Islet of Langerhans (tissue), 1 donor: Measurements from ENCODE around the gene PALLD.

ENCODE experiments used
- FAIRE-seq: peaks from one replicate; lab custom pipeline; 2011; peaks lifted over from hg19 to GRCh38; lab: Jason Lieb, UNC

Gene PALLD

DNA sequence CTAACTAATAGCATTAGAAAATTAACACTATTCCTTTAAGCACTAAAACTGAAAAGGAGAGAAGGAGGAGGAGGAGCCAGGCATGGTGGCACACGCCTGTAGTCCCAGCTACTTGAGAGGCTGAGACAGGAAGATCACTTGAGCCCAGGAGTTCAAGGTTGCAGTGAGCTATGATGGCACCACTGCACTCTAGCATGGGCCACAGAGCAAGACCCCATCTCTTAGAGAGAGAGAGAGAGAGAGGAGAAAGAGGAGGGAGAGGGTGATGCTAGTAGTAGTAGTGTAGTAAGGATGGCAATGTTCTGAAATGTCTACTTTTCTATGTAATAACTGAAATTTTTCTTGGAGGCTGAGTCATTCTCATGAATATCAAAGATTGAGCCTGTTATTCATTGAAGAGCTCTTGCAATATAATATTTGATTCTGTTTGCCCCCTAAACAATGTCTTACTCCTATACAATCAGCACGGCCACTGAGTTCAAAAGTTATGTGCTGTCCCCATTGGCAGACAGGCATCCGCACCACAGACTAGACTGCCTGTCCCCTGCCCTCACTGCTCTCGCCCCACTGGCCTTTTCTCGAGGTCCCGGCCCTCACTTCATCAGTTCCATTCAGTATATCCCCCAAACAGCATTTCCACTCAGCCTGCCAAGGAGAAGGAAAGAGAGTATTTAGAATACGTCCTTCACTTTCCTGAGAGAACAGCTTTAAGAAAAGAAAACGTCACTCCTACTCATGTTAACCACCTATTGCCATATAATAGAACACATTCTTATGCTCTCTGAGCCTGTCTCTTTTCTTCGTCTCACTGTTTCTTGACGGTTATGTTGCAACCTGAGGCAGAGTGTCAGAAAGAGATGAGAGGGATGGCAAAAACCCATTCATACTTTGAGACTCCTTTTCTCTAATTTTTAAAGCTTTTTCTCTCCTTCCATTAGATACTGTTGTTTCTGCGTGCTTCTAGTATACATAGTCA lies 238.1 kb downstream of the PALLD start:
- no peak for FAIRE-seq

DNA sequence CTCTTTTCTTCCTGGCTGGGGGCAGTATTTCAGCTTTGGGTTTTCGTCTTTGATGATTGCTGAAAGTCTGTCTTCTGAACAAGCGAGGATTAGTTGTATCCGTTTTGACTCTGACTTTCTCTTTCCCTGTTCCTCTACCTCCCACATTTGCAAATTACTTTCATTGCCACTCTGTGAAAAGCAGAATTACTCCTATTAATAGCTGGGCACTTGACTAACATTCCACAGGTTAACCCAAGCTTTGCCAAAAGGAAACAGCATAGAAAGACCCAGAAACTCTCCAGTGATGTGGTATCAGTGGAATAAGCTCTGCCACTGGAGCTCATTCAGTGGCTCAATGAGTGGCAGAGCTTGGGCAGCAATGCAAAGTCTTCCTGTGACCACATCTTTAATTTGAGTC lies 238.9 kb downstream of the PALLD start:
- FAIRE-seq: no peak

DNA sequence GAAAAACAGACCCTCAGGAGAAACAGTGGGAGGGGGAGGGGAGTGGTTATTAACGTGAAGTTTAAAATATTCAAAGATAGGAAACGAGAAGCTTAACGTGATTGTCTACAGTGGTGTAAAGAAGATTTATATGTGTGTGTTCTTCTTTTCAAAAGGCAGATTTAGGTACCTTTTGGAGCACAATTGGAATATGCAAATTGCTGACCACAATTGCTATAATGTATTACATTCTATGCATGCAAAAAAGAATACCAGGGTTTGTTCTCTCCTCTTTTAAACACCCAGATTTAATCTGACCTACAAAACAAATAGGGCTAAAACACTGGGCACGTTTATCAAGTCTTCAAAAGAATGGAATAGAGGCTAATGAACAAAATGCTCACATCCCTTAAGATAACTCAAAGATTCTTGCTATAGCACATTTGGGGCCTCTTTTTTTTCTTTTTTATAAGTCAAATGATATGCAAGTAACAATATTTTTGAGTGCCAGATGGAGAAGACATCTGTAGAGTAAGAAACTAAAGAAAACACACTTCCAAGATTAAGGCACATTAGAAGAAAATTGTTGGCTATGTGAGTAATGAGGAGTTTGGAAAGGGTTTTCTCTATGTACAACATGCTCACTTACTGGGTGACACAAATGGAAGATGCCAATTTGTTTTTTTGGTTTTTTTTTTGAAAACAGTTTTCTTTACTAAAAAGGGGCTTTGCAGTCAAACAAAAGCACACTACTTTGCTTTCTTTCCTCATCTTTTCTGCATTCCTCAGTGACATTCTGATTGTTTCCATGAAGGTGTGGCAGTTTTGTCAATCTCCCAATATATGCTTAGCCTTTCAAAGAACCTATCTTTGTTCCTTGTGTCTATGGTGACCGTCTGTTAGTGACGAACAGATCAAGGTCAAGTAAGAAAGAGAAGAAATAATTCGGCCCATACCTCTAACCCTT lies 240.3 kb downstream of the PALLD start:
- no peak for FAIRE-seq

DNA sequence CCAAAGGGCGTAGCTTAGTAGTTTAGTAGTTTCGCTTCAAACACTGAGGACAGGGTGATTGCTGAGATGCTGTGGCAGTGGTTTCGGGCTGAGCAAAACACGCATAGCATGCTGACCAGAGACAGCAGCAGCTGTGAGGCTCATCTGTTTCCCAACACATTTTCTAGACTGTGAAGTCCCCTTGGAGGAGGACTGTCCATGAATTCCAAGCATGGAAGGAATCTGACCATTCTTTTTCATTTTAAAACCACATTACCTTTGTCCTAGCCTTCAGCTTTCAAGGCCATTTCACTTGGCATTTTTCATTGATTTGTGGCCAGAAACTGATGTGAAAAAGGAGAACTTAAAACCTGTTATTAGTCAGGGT lies 240.9 kb downstream of the PALLD start:
- no peak for FAIRE-seq

DNA sequence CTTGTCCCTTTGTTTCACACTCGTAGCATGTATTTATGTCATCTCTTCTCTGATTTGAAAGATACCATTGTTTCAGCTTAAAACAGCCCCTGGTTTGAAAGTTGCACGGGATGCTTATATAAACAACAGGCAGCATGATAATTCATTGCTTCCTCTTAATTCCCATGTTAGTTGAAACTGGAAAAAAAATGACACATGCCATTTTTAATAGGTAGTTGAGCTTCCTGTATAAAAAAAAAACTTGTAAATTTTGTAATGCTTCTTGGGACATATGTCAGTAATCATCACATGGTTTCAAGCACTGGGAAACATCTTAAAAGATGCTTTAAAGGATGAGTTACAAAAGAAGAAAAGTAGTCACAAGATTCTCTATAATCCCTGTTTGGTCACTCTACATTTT lies 243.0 kb downstream of the PALLD start:
- no peak for FAIRE-seq

DNA sequence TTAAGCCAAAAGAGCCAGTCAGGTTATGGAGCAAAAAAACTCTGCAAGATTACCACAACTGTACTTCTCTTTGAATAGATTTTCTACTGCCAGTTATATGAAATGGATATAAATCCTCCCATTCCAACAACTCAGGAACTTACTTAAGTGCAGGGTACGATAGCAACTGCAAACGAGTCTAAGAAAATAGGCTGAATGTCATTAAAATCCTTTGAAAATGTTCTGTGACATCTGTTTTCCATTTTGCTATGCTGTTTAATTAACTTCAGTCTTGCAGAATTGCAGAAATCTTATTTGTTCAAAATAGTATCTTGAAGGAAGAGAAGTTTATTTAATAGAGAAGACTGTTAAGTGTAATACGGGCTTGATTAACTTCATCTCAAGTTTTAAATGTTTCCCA lies 243.8 kb downstream of the PALLD start:
- FAIRE-seq: no peak

DNA sequence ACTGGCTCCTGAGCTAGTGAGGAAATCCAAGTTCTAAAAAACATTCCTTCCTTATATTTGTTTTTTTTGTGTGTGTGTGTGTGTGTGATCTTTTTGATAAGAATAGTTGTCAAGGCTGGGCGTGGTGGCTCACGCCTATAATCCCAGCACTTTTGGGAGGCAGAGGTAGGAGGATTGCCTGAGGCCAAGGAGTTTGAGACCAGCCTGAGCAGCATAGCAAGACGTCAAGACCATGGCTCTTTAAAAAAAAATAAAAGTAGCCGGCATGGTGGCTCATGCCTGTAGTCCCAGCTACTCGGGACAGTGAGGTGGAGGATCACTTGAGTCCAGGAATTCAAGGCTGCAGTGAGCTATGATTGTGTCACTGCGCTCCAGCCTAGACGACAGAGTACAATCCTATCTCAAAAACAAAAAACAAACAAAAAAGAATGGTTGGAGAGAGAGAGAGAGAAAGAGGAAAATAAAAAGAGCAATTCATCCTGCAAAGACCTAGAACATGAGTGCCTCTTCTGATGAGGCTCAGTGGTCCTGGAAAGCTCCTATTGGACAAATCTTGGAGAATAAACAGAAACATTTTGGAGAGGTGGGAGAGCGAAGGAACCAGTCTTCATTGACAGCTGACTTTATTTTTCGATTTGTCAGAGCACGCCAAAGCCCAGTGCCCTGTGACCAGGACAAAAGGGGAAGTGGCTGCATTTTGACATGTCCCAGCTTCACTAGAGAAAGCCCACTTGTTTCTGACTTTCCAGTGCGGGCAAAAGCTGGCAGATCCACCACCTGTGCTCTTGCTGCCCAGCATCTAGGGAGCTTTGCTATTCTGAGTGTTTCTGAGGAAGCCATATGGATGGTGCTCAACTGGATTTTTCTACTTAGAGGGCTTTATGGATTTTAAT lies 244.7 kb downstream of the PALLD start:
- FAIRE-seq: no peak

DNA sequence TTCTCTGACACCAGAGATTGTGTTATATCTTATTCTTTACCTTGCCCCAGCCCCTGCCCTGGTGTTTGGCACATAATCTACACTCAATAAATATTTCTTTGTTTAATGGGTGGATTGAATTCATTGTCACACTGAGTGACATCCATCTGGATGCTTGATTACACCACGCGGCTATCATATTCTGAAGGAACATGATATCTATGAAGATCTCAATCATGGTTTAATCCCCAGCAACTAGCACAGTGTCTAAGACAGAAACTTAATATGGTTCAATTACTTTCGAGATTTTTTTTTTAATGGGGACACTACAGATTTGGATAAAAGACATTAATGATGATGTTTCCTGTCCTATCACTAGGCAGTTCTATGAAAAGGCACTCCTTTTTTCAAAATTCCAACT lies 246.3 kb downstream of the PALLD start:
- no peak for FAIRE-seq

DNA sequence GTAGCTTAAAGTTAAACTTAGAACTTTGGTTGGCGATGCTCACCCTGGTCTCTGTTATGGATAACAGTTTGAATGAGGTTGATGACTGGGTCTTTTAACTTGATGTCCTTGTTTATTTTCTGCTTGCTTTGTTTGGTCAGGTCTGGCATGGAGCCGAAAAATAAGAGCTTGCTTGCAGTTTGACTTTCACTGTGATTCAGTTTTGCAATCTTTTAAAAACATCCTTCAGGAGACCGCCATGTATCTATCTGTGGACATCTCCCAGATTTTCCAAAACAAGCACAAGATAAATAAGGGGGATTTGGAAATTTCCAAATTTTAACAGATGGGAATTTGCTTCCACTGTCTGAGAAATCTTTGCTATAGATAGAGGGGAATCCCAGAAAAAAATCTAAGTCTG lies 246.7 kb downstream of the PALLD start:
- FAIRE-seq: no peak

DNA sequence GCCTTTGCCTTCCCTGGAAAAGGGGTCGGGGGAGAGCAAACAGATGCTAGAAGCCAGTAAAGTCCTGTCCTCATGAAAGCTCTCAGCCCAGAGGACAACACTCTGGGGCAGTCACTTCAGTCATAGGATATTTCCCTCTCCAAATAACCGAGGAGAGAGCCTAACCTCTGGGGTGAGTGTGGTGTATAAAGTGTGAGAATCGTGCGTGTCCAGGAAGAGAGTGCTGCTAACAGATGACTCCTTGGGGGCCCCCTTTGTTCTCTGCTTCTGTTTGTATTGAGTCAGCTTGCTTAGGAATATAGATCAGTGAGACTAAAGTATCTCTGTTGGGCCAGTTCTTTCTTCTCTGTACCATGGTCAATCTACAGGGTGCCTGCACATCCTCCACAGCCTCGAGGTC lies 247.2 kb downstream of the PALLD start:
- FAIRE-seq: no peak

DNA sequence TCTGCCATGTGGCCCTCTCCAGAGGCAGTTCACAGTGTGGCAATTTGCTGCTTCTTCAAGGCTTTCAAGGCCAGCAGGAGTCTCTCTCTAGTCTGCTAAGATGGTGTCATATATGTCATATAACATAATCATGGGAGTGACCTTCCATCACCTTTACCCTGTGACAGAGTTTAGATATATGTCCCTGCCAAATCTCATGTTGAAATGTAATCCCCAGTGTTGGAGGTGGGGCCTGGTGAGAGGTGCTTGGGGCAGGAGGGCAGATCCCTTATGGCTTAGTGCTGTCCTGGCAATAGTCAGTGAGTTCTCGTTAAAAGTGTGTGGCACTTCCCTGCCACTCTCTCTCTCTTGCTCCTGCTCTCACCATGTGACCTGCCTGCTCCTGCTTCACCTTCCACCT lies 252.0 kb downstream of the PALLD start:
- no peak for FAIRE-seq

DNA sequence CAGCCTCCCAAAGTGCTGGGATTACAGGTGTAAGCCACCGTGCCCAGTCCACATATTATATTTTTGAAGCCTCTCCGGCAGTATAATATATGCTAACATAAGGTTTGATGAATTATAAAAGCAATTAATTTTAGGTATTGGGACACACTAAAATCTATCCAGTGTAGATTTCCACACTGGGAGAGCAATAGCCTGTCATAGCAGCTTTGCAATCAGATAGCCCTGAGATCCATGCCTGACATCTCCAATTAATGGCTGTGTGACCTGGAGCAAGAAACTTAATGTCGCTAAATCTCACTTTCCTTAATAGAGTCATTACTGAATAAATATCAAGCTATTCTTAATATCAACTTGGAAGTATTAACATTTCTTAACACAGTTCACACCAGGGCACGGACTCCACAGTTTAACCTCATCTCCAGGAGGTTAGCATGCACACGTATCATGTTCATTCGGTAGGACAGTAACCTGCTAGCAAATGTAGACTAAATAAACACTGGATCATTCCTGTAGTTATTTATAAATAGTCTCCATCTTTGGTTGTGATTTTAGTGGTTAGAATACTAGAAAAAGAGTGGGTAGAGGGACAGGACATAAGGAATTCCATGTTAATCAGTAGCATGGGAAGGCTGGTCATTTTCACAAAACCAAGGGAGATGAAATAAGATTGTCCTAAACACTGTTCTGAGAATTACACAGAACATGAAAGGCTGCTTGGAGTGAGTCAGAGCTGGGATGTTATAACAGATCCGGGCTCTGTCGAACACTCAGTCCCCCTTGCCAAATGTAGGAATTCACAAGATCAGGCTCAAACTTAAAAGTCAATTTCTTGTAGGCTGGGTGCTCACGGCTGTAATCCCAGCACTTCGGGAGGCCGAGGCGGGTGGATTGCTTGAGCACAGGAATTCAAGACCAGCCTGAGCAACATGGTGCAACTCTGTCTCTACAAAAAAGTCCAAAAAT lies 254.7 kb downstream of the PALLD start:
- FAIRE-seq: no peak

DNA sequence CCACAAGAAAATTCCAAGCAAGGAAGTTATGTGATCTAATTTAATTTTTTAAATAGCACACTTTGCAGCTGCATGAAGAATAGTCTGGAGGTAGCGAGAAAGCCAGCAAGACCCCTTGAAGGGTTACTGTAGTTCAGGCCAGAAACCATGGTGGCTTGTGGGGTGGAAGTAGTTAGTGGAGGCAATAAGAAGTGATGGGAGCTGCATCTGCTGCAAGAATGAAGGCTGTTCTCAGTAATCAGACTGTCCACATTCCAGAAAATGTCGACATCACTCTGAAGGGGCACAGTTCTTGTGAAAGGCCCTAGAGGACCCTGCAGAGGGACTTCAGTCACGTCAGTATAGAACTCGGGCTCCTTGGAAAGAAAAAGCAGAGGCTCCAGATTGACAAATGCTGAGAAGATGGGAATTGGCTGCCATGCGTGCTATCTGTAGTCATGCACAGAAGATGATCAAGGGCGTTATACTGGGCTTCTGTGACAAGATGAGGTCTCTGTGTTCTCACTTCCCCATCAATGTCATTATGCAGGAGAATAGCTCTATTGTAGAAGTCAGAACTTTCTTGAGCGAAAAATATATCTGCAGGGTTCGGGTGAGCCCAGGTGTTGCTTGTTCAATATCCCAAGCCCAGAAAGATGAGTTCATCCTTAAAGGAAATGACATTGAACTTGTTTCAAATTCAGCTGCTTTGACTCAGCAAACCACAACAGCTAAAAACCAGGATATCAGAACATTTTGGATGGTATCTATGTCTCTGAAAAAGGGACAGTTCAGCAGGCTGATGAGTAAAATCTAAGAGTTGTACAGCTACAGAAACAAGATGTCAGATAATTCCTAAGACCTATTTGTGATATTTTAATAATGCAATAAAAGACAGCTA lies 259.0 kb downstream of the PALLD start:
- FAIRE-seq: no peak

DNA sequence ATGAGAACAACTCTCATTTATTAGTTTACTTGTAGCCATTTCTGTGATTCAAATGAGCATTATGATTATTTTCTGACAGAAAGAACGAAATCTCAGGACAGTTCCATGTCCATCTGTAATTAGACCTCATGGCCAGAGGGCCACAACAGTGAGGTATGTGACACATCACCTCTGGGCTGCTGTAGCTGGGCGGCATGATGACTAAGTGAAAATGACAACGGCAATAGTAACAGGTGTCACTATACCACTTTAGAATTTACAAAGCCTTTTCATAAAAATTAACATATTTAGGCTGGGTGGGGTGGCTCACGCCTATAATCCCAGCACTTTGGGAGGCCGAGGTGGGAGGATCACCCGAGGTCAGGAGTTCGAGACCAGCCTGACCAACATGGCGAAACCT lies 260.6 kb downstream of the PALLD start:
- FAIRE-seq: no peak

DNA sequence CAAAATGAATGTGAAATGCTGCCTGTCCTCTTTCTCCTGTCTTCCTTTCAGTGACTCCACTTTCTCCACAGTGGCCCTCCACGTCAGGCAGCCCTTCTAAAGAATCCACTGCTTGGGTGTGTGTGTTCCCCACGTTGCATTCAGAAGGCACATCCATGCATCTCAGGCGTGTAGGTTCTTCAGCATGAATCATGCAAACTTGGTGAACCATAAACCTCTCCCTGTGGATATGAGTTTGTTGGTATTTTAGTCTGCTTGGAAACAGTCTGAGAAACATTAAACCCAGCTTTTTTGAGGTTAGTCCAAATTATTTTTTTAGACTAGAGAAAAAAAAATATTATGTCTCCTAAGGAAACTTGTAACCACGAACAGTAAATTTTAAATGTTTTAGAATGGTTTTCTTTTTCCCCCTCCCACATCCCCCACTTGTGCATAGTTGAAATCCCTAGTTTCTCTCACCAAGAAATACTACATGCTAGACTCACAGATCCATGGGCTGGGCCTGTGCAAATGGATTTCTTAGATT lies 261.6 kb downstream of the PALLD start:
- no peak for FAIRE-seq

DNA sequence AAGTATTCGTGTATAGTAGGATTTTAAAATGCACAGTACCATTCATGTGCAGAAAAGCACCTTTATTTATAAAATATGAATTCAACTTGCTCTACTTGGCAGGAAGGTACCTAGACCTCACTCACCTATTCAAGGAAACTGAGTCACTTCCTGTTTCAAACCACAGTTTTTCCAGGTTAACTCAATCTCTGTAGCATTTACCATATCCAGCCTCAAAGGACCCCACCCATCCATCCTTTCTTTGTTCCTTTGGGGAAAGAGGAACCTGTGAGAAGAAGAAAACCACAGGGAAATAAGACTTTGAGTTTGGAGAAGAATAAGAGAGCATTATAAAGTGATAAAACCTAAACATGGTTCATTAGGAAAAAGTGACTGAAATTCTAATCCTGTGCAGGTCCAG lies 262.5 kb downstream of the PALLD start:
- no peak for FAIRE-seq

DNA sequence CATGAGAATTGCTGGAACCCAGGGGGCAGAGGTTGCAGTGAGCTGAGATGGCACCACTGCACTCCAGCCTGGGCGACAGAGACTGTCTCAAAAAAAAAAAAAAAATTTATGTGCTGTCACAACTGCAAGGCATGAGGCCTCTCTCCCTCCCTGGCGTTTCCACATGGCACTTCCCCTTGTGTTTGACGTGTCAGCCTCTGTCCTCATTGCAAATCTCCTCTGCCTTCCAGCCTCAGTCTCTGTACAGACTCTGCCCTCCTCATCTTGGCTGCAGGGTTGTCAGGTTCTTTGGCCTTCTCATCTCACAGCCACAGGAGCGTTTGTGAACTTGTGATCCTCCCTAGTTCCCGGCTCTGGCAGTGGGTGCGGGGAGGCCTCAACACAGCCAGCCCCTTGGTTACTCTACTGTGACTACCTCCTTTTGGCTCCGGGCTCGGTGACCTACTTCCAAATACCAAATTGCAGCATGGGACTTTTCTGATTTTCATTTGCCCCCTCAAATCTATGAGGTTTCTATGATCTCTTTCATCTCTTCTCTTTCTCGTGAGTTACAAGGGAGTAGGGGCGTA lies 263.2 kb downstream of the PALLD start:
- FAIRE-seq: no peak

DNA sequence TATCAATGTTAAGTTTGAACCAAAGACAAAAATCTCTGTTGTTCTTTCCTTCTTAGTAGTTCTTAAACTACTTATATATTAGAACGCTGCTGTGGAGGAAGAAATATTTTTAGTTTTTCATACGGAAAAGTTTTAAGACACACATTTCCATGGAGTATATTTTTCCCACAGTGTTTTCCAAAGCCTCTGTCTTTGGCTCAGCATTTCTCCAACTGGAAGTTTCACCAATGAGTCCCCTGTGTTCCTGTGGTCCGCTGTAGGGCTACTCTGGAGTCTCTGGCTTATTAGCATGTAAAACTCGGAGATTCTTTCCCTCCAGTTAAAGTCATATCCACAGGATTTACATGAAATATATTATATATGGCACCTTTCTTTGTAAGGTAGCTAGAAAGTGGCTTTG lies 264.2 kb downstream of the PALLD start:
- no peak for FAIRE-seq

DNA sequence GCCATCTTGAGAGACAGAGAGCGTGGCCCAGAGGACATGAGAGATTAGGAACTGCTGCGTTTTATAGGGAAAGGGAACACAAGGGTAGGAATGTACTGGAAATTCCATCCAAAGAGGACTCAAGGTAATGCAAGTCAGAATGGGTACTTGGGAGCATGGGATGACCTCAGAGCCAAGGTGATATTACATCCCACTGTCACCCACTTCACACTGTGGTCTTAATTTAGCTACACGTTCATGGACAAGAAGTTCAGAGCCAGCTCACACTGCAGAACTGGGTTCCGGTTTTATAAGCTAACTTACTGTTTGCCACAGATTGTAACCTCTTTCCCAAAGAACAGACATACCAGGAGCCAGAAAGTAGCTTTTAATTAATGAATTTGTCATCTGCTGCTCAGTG lies 268.5 kb downstream of the PALLD start:
- no peak for FAIRE-seq
